Stimulated activated naive CD4-positive, alpha-beta T cell treated with Interleukin-2 at 50 U/mL for 16 hours (primary cell): Measurements from ENCODE around the gene OR1N1.
"Not testable (repeated sequence)": the region's sequence is repeated elsewhere in the genome, so short reads cannot be mapped to it uniquely, and the experiment has no call there.

Source experiments
- DNase-seq: peaks from one replicate; lab custom pipeline; 2025; lab: John Stamatoyannopoulos, UW

The OR1N1 gene

GRCh38 chr9:122527193-122527592, at the start of gene OR1N1:
OR1N1 (minus strand) TSS chr9:122527293; CDS start chr9:122527293, 0 bp downstream.
- no peak for DNase-seq

GRCh38 chr9:122572456-122572855, 45.4 kb upstream of the OR1N1 start:
- DNase-seq: no peak

- no peak for DNase-seq
Observed at GRCh38 chr9:122567901-122568300, 40.8 kb upstream of the OR1N1 start.

- DNase-seq: no peak
Observed at GRCh38 chr9:122562134-122562760, 35.2 kb upstream of the OR1N1 start.

GRCh38 chr9:122561446-122561845, 34.4 kb upstream of the OR1N1 start:
- no peak for DNase-seq

- DNase-seq: no peak
Observed at GRCh38 chr9:122552812-122553211, 25.7 kb upstream of the OR1N1 start, which contains the start of gene OR1N2. OR1N2 (plus strand) TSS chr9:122553112; CDS start chr9:122553212, 100 bp downstream.

- no peak for DNase-seq
Observed at GRCh38 chr9:122551371-122551770, 24.3 kb upstream of the OR1N1 start.

GRCh38 chr9:122546196-122546595, 19.1 kb upstream of the OR1N1 start:
- DNase-seq: no peak

GRCh38 chr9:122538757-122539156, 11.7 kb upstream of the OR1N1 start:
- DNase-seq: no peak

- not testable (repeated sequence) for DNase-seq
Observed at GRCh38 chr9:122537066-122537465, 10.0 kb upstream of the OR1N1 start.

GRCh38 chr9:122536134-122536533, 9.0 kb upstream of the OR1N1 start:
- DNase-seq: no peak

- not testable (repeated sequence) for DNase-seq
Observed at GRCh38 chr9:122531157-122531556, 4.1 kb upstream of the OR1N1 start.

- no peak for DNase-seq
Observed at GRCh38 chr9:122526602-122527001, 491 bp downstream of the OR1N1 start.

GRCh38 chr9:122519376-122519775, 7.7 kb downstream of the OR1N1 start:
- no peak for DNase-seq

- DNase-seq: no peak
Observed at GRCh38 chr9:122518841-122519240, 8.3 kb downstream of the OR1N1 start, which contains the start of gene OR1J4. OR1J4 (plus strand) TSS chr9:122519141; CDS start chr9:122519141, 0 bp downstream.

- no peak for DNase-seq
Observed at GRCh38 chr9:122518226-122518625, 8.9 kb downstream of the OR1N1 start.

GRCh38 chr9:122510502-122510901, 16.6 kb downstream of the OR1N1 start, which contains the start of gene OR1J2:
OR1J2 (plus strand) TSS chr9:122510802; CDS start chr9:122510802, 0 bp downstream.
- no peak for DNase-seq

GRCh38 chr9:122506964-122507363, 20.1 kb downstream of the OR1N1 start:
- DNase-seq: no peak

- DNase-seq: no peak
Observed at GRCh38 chr9:122498883-122499288, 28.2 kb downstream of the OR1N1 start.

GRCh38 chr9:122479062-122479461, 48.0 kb downstream of the OR1N1 start:
- DNase-seq: no peak

- no peak for DNase-seq
Observed at GRCh38 chr9:122477826-122478225, 49.3 kb downstream of the OR1N1 start, which contains the start of gene OR1J1. OR1J1 (minus strand) TSS chr9:122477926; CDS start chr9:122477926, 0 bp downstream.

GRCh38 chr9:122477346-122477745, 49.7 kb downstream of the OR1N1 start:
- no peak for DNase-seq
